Karpas-422 (cell line): ENCODE measurements around the gene SLC44A2. TPM values are rescaled to one million over a fixed set of nuclear protein-coding genes. Genes with fewer than 3 reads are reported as not detected.
A peak's percentile ranks its signal among the peaks of the same experiment; 100 is the strongest.

Source experiments
- DNase-seq: peaks from one replicate; pipeline ENCODE4 v3.0.0-alpha.2; 2015
- H2AFZ ChIP-seq: fragments of 200-600 bp; sonication (generic); 2 replicates; pipeline ENCODE4 v1.6.1; 2014; ENCODE audit warnings: antibody characterized with exemption, low read length, mixed read lengths
- H3K27ac ChIP-seq: fragments of 200-600 bp; sonication (generic); 2 replicates; pipeline ENCODE4 v1.5.1; 2014; ENCODE audit warnings: mild to moderate bottlenecking, low read length, moderate library complexity
- H3K27me3 ChIP-seq: fragments of 200-600 bp; sonication (generic); 2 replicates; pipeline ENCODE4 v1.6.1; 2014; ENCODE audit warnings: low read length, mixed read lengths
- H3K36me3 ChIP-seq: fragments of 200-600 bp; sonication (generic); 2 replicates; pipeline ENCODE4 v1.6.1; 2014; ENCODE audit warnings: low read length, mixed read lengths; ENCODE audit not compliant: insufficient read depth
- H3K4me1 ChIP-seq: fragments of 200-600 bp; sonication (generic); 2 replicates; pipeline ENCODE4 v1.6.1; 2014; ENCODE audit warnings: mild to moderate bottlenecking, low read length, mixed read lengths
- H3K4me2 ChIP-seq: fragments of 200-600 bp; sonication (generic); 2 replicates; pipeline ENCODE4 v1.6.1; 2014; ENCODE audit warnings: low read length, low read depth, mild to moderate bottlenecking; ENCODE audit not compliant: poor library complexity, severe bottlenecking
- H3K4me3 ChIP-seq: fragments of 200-600 bp; sonication (generic); 2 replicates; pipeline ENCODE4 v1.5.1; 2014; ENCODE audit warnings: mild to moderate bottlenecking, antibody characterized with exemption, low read length, mixed read lengths
- H3K79me2 ChIP-seq: fragments of 200-600 bp; sonication (generic); 2 replicates; pipeline ENCODE4 v1.6.1; 2014; ENCODE audit warnings: mild to moderate bottlenecking, low read length, mixed read lengths
- H3K9ac ChIP-seq: fragments of 200-600 bp; sonication (generic); 2 replicates; pipeline ENCODE4 v1.6.0; 2014; ENCODE audit warnings: low read length
- H3K9me2 ChIP-seq: fragments of 200-600 bp; sonication (generic), shearing (Covaris generic); replicated peaks from 2 replicates; pipeline ENCODE4 v1.6.0; 2014; ENCODE audit warnings: mild to moderate bottlenecking, low read length, moderate library complexity; ENCODE audit not compliant: insufficient read depth
- H3K9me3 ChIP-seq: fragments of 300-700, 200-600 bp; sonication (generic); 2 replicates; pipeline ENCODE4 v1.6.1; 2014; ENCODE audit warnings: low read length, mixed read lengths
- H4K20me1 ChIP-seq: fragments of 200-600 bp; sonication (generic); 2 replicates; pipeline ENCODE4 v1.6.1; 2014; ENCODE audit warnings: mild to moderate bottlenecking, antibody characterized with exemption, low read length, low read depth; ENCODE audit not compliant: insufficient read depth
- total RNA-seq: library from RNA; depleted of rRNA; stranded (reverse); fragments of >200 nt; shearing (Covaris generic); gene quantifications from 2 replicates; pipeline ENCODE4 v1.2.3, GENCODE V29; 2014; ENCODE audit warnings: low replicate concordance

SLC44A2 gene
- total RNA-seq, 1 experiment from 2014 or later = 48.0 TPM

DNA sequence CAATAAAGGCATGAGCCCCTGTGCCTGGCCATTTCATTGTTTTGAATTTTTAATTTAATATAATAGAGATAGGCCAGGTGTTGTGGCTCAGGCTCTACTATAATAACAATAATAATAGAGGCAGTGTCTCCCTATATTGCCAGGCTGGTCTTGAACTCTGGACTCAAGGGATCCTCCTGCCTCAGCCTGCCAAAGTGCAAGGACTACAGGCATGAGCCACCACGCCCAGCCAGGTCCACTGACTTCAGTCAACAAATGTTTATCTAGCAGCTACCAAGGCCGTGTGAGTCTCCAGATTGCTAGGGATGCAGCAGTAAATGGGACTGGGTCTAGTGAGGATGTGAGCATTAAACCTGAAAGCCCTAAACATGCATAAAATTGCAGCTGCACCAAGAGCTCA lies 15.0 kb downstream of the SLC44A2 start:
- Histone ChIP-seq H2AFZ (no peak overlapping the region), H3K9ac (no peak overlapping the region), H3K9me2 (no peaks in the 10 kb centered on the region), H3K4me1 (peaks cover 9% of the 10 kb centered on the region), H3K9me3 (no peaks in the 10 kb centered on the region), H3K4me2 (no peak overlapping the region), H4K20me1 (no peaks in the 10 kb centered on the region), H3K79me2 (no peaks in the 10 kb centered on the region), H3K27me3 (no peaks in the 10 kb centered on the region), H3K4me3 (no peak overlapping the region), H3K27ac (no peak overlapping the region), H3K36me3 (no peaks in the 10 kb centered on the region)
- no peak for DNase-seq

GRCh38 chr19:10641248-10641647 lies 15.9 kb downstream of the SLC44A2 start:
- Histone ChIP-seq H3K36me3 (no peaks in the 10 kb centered on the region), H3K4me1 (peaks cover 9% of the 10 kb centered on the region), H3K4me3 (no peak overlapping the region), H3K9ac (no peak overlapping the region), H3K27ac (no peak overlapping the region), H3K79me2 (no peaks in the 10 kb centered on the region), H4K20me1 (no peaks in the 10 kb centered on the region), H3K9me2 (no peaks in the 10 kb centered on the region), H3K4me2 (no peak overlapping the region), H3K9me3 (no peaks in the 10 kb centered on the region), H2AFZ (no peak overlapping the region), H3K27me3 (no peaks in the 10 kb centered on the region)
- no peak for DNase-seq

- no peaks in the 10 kb centered on the region for H3K9me3 ChIP-seq
- H3K4me3 ChIP-seq = no peak overlapping the region
- no peaks in the 10 kb centered on the region for H3K9me2 ChIP-seq
- no peaks in the 10 kb centered on the region for H3K36me3 ChIP-seq
- no peak overlapping the region for H3K9ac ChIP-seq
- no peak overlapping the region for H3K4me2 ChIP-seq
- no peaks in the 10 kb centered on the region for H3K79me2 ChIP-seq
- no peak overlapping the region for H3K27ac ChIP-seq
- H3K27me3 ChIP-seq = no peaks in the 10 kb centered on the region
- no peaks in the 10 kb centered on the region for H4K20me1 ChIP-seq
- H3K4me1 ChIP-seq = peaks cover 9% of the 10 kb centered on the region
- no peak overlapping the region for H2AFZ ChIP-seq
- no peak for DNase-seq
Observed at GRCh38 chr19:10642473-10643171, 17.3 kb downstream of the SLC44A2 start.

- Histone ChIP-seq H3K4me3 (no peak overlapping the region), H3K4me1 (peaks cover 9% of the 10 kb centered on the region), H3K36me3 (no peaks in the 10 kb centered on the region), H2AFZ (no peak overlapping the region), H3K79me2 (no peaks in the 10 kb centered on the region), H3K9me3 (no peaks in the 10 kb centered on the region), H3K27me3 (no peaks in the 10 kb centered on the region), H3K4me2 (no peak overlapping the region), H4K20me1 (no peaks in the 10 kb centered on the region), H3K9ac (no peak overlapping the region), H3K27ac (no peak overlapping the region), H3K9me2 (no peaks in the 10 kb centered on the region)
- no peak for DNase-seq
Observed at GRCh38 chr19:10643172-10643967, 18.0 kb downstream of the SLC44A2 start.

GRCh38 chr19:10643968-10644259 lies 18.6 kb downstream of the SLC44A2 start:
- H3K36me3 ChIP-seq = no peaks in the 10 kb centered on the region
- H3K9ac ChIP-seq = no peak overlapping the region
- no peaks in the 10 kb centered on the region for H3K79me2 ChIP-seq
- no peaks in the 10 kb centered on the region for H3K9me3 ChIP-seq
- no peak overlapping the region for H3K4me3 ChIP-seq
- H4K20me1 ChIP-seq = no peaks in the 10 kb centered on the region
- no peak for DNase-seq
- peaks cover 9% of the 10 kb centered on the region for H3K4me1 ChIP-seq
- no peaks in the 10 kb centered on the region for H3K27me3 ChIP-seq
- H3K4me2 ChIP-seq = no peak overlapping the region
- H2AFZ ChIP-seq = no peak overlapping the region
- H3K27ac ChIP-seq = no peak overlapping the region
- H3K9me2 ChIP-seq = no peaks in the 10 kb centered on the region

- Histone ChIP-seq H4K20me1 (no peaks in the 10 kb centered on the region), H3K27ac (no peak overlapping the region), H3K9me3 (no peaks in the 10 kb centered on the region), H2AFZ (no peak overlapping the region), H3K4me3 (no peak overlapping the region), H3K79me2 (no peaks in the 10 kb centered on the region), H3K4me1 (peaks cover 5% of the 10 kb centered on the region), H3K4me2 (no peak overlapping the region), H3K9ac (no peak overlapping the region), H3K36me3 (no peaks in the 10 kb centered on the region), H3K27me3 (no peaks in the 10 kb centered on the region), H3K9me2 (no peaks in the 10 kb centered on the region)
- DNase-seq = peak; percentile 90
Observed at GRCh38 chr19:10644260-10645007, 19.1 kb downstream of the SLC44A2 start.

DNA sequence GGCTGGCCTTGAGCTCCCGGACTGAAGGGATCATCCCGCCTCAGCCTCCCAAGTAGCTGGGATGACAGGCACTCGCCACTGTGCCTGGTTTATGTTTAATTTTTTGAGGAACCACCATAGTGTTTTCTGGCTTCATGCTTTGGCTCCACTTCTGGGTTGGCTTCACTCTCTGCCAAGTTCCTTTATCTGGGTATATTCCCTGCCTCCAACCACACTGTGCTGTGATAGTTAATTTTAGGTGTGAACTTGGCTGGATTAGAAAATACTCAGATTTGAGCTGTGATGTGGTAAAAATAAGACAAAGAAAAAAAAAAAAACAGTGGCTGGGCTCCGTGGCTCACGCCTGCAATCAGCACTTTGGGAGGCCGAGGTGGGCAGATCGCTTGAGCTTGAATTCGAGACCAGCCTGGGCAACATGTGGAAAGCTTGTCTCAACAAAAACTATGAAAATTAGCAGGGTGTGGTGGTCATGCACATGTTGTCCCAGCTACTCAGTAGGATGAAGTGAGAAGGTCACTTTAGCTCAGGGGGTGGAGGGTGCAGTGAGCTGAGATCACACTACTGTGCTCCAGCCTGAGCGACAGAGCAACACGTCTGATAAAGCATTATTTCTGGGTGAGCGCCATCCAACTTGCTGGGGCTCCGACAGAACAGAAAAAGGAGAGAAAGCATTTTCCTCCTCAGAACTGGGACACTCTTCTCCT lies 21.3 kb downstream of the SLC44A2 start:
- Histone ChIP-seq H4K20me1 (no peaks in the 10 kb centered on the region), H3K27me3 (no peaks in the 10 kb centered on the region), H3K4me2 (no peak overlapping the region), H3K79me2 (no peaks in the 10 kb centered on the region), H3K9me3 (no peaks in the 10 kb centered on the region), H3K4me1 (0 out of 2 replicates have a peak, but pooled peaks cover 2% of the 10 kb centered on the region), H3K27ac (no peak overlapping the region), H3K36me3 (peaks cover 3% of the 10 kb centered on the region), H3K4me3 (no peak overlapping the region), H2AFZ (no peak overlapping the region), H3K9ac (no peak overlapping the region), H3K9me2 (no peaks in the 10 kb centered on the region)
- no peak for DNase-seq

DNA sequence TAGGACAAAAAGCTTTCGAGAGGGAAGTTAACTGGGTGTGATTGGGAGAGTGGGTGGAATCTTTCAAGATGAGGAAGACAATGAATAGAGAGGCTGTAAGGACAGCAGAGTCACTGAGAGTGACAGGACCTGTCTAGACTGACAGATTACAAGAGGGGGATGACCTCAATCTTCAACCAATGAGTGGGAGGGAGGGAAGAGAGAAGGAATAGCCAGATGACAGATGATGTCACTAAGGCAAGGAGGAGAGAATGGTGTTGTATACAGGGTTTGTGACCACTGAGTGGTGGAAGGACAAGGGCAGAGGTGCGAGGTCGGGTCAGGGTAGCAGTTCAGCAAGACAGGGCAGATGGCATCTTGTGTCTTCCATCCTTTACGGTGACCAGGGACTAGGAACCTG lies 23.0 kb downstream of the SLC44A2 start:
- Histone ChIP-seq H3K9me2 (no peaks in the 10 kb centered on the region), H2AFZ (no peak overlapping the region), H3K4me2 (no peak overlapping the region), H3K4me1 (peaks cover 11% of the 10 kb centered on the region), H4K20me1 (no peaks in the 10 kb centered on the region), H3K27ac (no peak overlapping the region), H3K79me2 (peaks cover 5% of the 10 kb centered on the region), H3K9ac (no peak overlapping the region), H3K9me3 (no peaks in the 10 kb centered on the region), H3K36me3 (peaks cover 7% of the 10 kb centered on the region), H3K4me3 (no peak overlapping the region), H3K27me3 (no peaks in the 10 kb centered on the region)
- no peak for DNase-seq
